K562 (cell line): Measurements from ENCODE around the gene DIAPH1. TPM values are rescaled to one million over a fixed set of nuclear protein-coding genes. Genes with fewer than 3 reads are reported as not detected.
A peak's percentile ranks its signal among the peaks of the same experiment; 100 is the strongest.

Experiments used
- ATAC-seq: fragments of 200-7000 bp; cut with Tn5 transposase; 3 replicates; pipeline ENCODE4 v1.9.1; 2020; ENCODE audit warnings: moderate library complexity
- BruUV-seq: library from RNA; stranded (reverse); fragments of 400-500 nt; replicated peaks from 2 replicates; lab custom pipeline; 2021; lab: Mats Ljungman, UMichigan
- CTCF ChIA-PET: fragments of 300-600 bp; formaldehyde crosslinking; extraction: SDS; loops from one replicate; lab custom pipeline; 2021; ENCODE audit warnings: low intra/inter-chr PET ratio; lab: Yijun Ruan, JAX
- POLR2A ChIA-PET: fragments of 300-600, 350-650 bp; sonication (Branson Sonifier 250); formaldehyde crosslinking; extraction: SDS; loops from one replicate; lab custom pipeline; 2021; ENCODE audit warnings: antibody characterized with exemption, inconsistent platforms; lab: Yijun Ruan, JAX
- DNase-seq, 4 experiments: peaks; one replicate each; pipeline versions ENCODE4 v3.0.0 to v3.0.0-alpha.2; 2011 to 2018; ENCODE audit warnings: low spot score in 3 of 4, mixed read lengths in 3 of 4; ENCODE audit errors: extremely low read depth in 1 of 4
- FAIRE-seq: peaks from 2 replicates; lab custom pipeline; 2011; peaks lifted over from hg19 to GRCh38; lab: Jason Lieb, UNC
- H2AFZ ChIP-seq: 2 replicates; pipeline ENCODE4 v1.6.0; 2011; ENCODE audit warnings: low read depth, low read length, control low read depth, inconsistent platforms
- H3K27ac ChIP-seq: fragments of 200-600 bp; 3 replicates; pipeline ENCODE4 v1.8.0; 2011; ENCODE audit warnings: low read depth, mild to moderate bottlenecking, control low read depth, inconsistent platforms, low read length, moderate library complexity, mixed read lengths; ENCODE audit errors: extremely low read depth
- H3K27me3 ChIP-seq, 2 experiments: fragments of 300-600 bp in 1 of 2; 2 replicates in 1 of 2; 3 replicates in 1 of 2; pipeline versions ENCODE4 v1.6.0 to v1.8.0; 2011; ENCODE audit warnings: inconsistent platforms in 2 of 2, low read length in 2 of 2, mild to moderate bottlenecking in 1 of 2, mixed read lengths in 1 of 2, moderate library complexity in 1 of 2; ENCODE audit not compliant: control insufficient read depth in 2 of 2, insufficient read depth in 2 of 2
- H3K36me3 ChIP-seq: fragments of 300-600 bp; 3 replicates; pipeline ENCODE4 v1.8.0; 2011; ENCODE audit warnings: mild to moderate bottlenecking, low read length, inconsistent platforms; ENCODE audit not compliant: control insufficient read depth, insufficient read depth
- H3K4me1 ChIP-seq, 2 experiments: fragments of 200-600 bp in 1 of 2; replicated peaks in 1 of 2; 2 replicates in 1 of 2; 3 replicates in 1 of 2; pipeline versions ENCODE4 v1.5.1 to v1.8.0; 2011; ENCODE audit warnings: inconsistent platforms in 2 of 2, low read length in 2 of 2, mild to moderate bottlenecking in 1 of 2, mixed read lengths in 1 of 2, moderate library complexity in 1 of 2; ENCODE audit not compliant: control insufficient read depth in 2 of 2, insufficient read depth in 2 of 2
- H3K4me2 ChIP-seq: 2 replicates; pipeline ENCODE4 v1.6.1; 2011; ENCODE audit warnings: low read length, control low read depth, inconsistent platforms, mixed read lengths; ENCODE audit not compliant: insufficient read depth
- H3K4me3 ChIP-seq: fragments of 200-600 bp; sonication (generic), shearing (Covaris generic); 2 replicates; pipeline ENCODE4 v1.5.1; 2016; ENCODE audit warnings: control low read depth, inconsistent platforms
- H3K79me2 ChIP-seq: fragments of 200-600 bp; 3 replicates; pipeline ENCODE4 v1.8.0; 2011; ENCODE audit warnings: low read length, inconsistent platforms; ENCODE audit not compliant: control insufficient read depth, insufficient read depth
- H3K9ac ChIP-seq, 2 experiments: 2 replicates each; pipeline versions ENCODE4 v1.6.0 to v1.6.1; 2011; ENCODE audit warnings: low read depth in 2 of 2, low read length in 2 of 2, control low read depth in 1 of 2, inconsistent platforms in 1 of 2, mild to moderate bottlenecking in 1 of 2, mixed read lengths in 1 of 2; ENCODE audit not compliant: insufficient read depth in 1 of 2
- H3K9me1 ChIP-seq: one replicate; pipeline ENCODE4 v1.6.0; 2011; ENCODE audit warnings: inconsistent platforms, mild to moderate bottlenecking, low read length, moderate library complexity; ENCODE audit not compliant: control insufficient read depth, insufficient read depth
- H3K9me3 ChIP-seq: replicated peaks from 2 replicates; pipeline ENCODE4 v1.5.1; 2011; ENCODE audit warnings: low read depth, low read length, inconsistent platforms; ENCODE audit not compliant: control insufficient read depth, insufficient read depth
- H4K20me1 ChIP-seq: replicated peaks from 2 replicates; pipeline ENCODE4 v1.6.1; 2011; ENCODE audit warnings: low read length, inconsistent platforms, mixed read lengths; ENCODE audit not compliant: control insufficient read depth, insufficient read depth
- BRCA1 ChIP-seq, 2 experiments: fragments of 450-650 bp in 1 of 2; sonication (generic) in 1 of 2; formaldehyde crosslinking in 1 of 2; IDR thresholded peaks; 2 replicates each; pipeline versions ENCODE4 v1.5.0 to v1.6.1; 2017 to 2020; ENCODE audit warnings: mild to moderate bottlenecking in 1 of 2, missing genetic modification reagents in 1 of 2
- DACH1 ChIP-seq: fragments of 450-650 bp; IDR thresholded peaks from 2 replicates; pipeline ENCODE4 v1.6.1; 2018; ENCODE audit not compliant: partially characterized antibody
- EP300 ChIP-seq: IDR thresholded peaks from 2 replicates; pipeline ENCODE4 v1.6.1; 2012; ENCODE audit warnings: low read length, improper control_type of control experiment
- PHF20 ChIP-seq: fragments of 450-650 bp; IDR thresholded peaks from 2 replicates; pipeline ENCODE4 v1.6.1; 2018; ENCODE audit not compliant: partially characterized antibody
- RAD21 ChIP-seq, 2 experiments: fragments of 250-450 bp in 1 of 2; fragments of 450-650 bp in 1 of 2; sonication (Bioruptor Pico) in 1 of 2; formaldehyde crosslinking in 1 of 2; IDR thresholded peaks in 1 of 2; conservative IDR thresholded peaks in 1 of 2; 2 replicates each; pipeline versions ENCODE4 v1.4.0 to v1.8.0; 2020 to 2022; ENCODE audit warnings: mild to moderate bottlenecking in 2 of 2, moderate library complexity in 1 of 2
- RBM17 ChIP-seq: fragments of 200-400 bp; formaldehyde crosslinking; IDR thresholded peaks from 2 replicates; pipeline ENCODE4 v1.6.1; 2017; ENCODE audit warnings: low read depth, mild to moderate bottlenecking, low read length, borderline replicate concordance
- SIX5 ChIP-seq, 2 experiments: IDR thresholded peaks; 2 replicates each; pipeline ENCODE4 v1.6.1; 2011; ENCODE audit warnings: low read length in 2 of 2, borderline replicate concordance in 1 of 2, low read depth in 1 of 2, mild to moderate bottlenecking in 1 of 2, moderate library complexity in 1 of 2; ENCODE audit not compliant: insufficient read depth in 1 of 2
- WHSC1 ChIP-seq: IDR thresholded peaks from one replicate; pipeline ENCODE4 v1.6.1; 2012; ENCODE audit warnings: low read length, control low read depth, inconsistent platforms
- ZNF140 ChIP-seq: fragments of 250-450 bp; sonication (Bioruptor Pico); IDR thresholded peaks from 2 replicates; pipeline ENCODE4 v1.8.0; 2021; ENCODE audit warnings: moderate library complexity, mild to moderate bottlenecking, inconsistent platforms
- ZNF584 ChIP-seq: fragments of 200-800 bp; sonication (Bioruptor generic); IDR thresholded peaks from 2 replicates; pipeline ENCODE4 v1.6.1; 2016; ENCODE audit warnings: low read depth, mild to moderate bottlenecking, missing genetic modification characterization, missing compliant biosample characterization
- WGBS: fragments of 100-300 bp; shearing (Covaris generic); methylation state at CpG from one replicate; pipeline ENCODE4 v1.1.6; 2016; ENCODE audit warnings: low coverage, mixed read lengths; ENCODE audit not compliant: insufficient coverage; ENCODE audit errors: missing lambda C conversion rate; 5-methylcytosine and 5-hydroxymethylcytosine counted together
- in situ Hi-C: fragments of 300-500 bp; cut with MboI; formaldehyde crosslinking; loops from 4 replicates; pipeline ENCODE4 v1.15.0; 2018; ENCODE audit warnings: inconsistent platforms, mixed read lengths
- intact Hi-C: fragments of 100-400 bp; cut with micrococcal nuclease; formaldehyde crosslinking; loops from 2 replicates; pipeline ENCODE4 v1.14.2; 2022
- polyA plus RNA-seq, 8 experiments: library from polyadenylated mRNA; depleted of rRNA in 4 of 8; stranded (reverse) in 5 of 8; unstranded in 3 of 8; fragments of >200 nt; fragmentation: Nextera tagmentation in 2 of 8; fragmentation: Illumina TruSeq in 1 of 8; extraction: Ambion mirVana in 2 of 8; extraction: Trizol in 1 of 8; gene quantifications; 2 replicates each; pipeline versions ENCODE4 v1.2.1 to v1.2.3, GENCODE V29; 2011 to 2014; ENCODE audit warnings: inconsistent platforms in 1 of 8, missing spikeins in 1 of 8
- total RNA-seq, 7 experiments: library from RNA; depleted of rRNA in 6 of 7; stranded (reverse); fragments of >200 nt in 6 of 7; fragmentation: Illumina TruSeq in 2 of 7; extraction: Trizol in 2 of 7; gene quantifications; 2 replicates each; pipeline versions ENCODE4 v1.2.1 to v1.2.3, GENCODE V29; 2011 to 2021; ENCODE audit warnings: low replicate concordance in 1 of 7
- TF ChIP-seq, protein P1 (sequence below): fragments of 250-450 bp; sonication (Bioruptor Pico); IDR thresholded peaks from 2 replicates; pipeline ENCODE4 v1.8.0; 2021; ENCODE audit warnings: borderline replicate concordance, mild to moderate bottlenecking, moderate library complexity; ENCODE audit not compliant: poor library complexity, severe bottlenecking

The DIAPH1 gene
- total and polyA plus RNA-seq, 9 of the 15 experiments (the other 6 are each of a cell fraction or from before 2014, with no cell fraction given), result 60.8 to 328 (median 97.8) TPM

DNA sequence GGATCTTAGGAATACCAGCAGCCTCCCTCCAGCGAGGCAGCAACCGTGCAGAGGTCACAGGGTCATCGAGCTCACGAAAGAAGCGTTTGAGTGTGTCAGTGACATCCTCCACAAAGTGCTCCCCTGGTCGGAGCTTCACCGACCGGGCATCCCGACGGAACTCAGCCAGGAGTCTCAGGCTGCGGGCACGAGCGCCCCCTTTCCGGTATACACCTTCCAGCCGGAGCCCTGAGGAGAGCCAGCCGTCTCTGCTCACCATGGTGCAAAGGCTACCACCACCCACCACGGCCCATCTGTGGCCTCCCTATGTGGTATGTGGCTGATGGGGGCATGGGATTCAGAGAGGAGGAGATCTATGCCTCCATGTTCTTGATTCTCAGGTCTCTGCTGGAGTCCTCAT is 43.2 kb upstream of the DIAPH1 start:
- Histone ChIP-seq H3K9ac (no peak overlapping the region), H3K27ac (no peak overlapping the region), H3K4me2 (no peak overlapping the region), H3K36me3 (peaks cover 6% of the 10 kb centered on the region; the same call in 1 of the 3 replicates), H3K4me3 (no peak overlapping the region), H3K9me1 (peaks cover 5% of the 10 kb centered on the region), H3K4me1 (peaks cover 5 to 12% of the 10 kb centered on the region in 2 experiments; a peak in 4 of 5 replicates), H3K79me2 (no peaks in the 10 kb centered on the region), H2AFZ (no peak overlapping the region), H4K20me1 (no peaks in the 10 kb centered on the region), H3K9me3 (no peaks in the 10 kb centered on the region), H3K27me3 (no peaks in the 10 kb centered on the region)
- FAIRE-seq, result no peak
- intact Hi-C loops (loop anchor here (10.0 kb wide), 2 partner anchors 303 to 483 kb away; partner anchors contain the start of gene RNF14), in situ Hi-C loops (no loop called here)
- CTCF ChIA-PET, result no interaction called here
- WGBS, result 66% methylated on average over 14 of the region's 17 CpGs
- TF ChIP-seq, protein P1, sequence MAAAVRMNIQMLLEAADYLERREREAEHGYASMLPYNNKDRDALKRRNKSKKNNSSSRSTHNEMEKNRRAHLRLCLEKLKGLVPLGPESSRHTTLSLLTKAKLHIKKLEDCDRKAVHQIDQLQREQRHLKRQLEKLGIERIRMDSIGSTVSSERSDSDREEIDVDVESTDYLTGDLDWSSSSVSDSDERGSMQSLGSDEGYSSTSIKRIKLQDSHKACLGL (CRISPR knock-in tag), result no peak
- no peak for TF ChIP-seq RBM17
- TF ChIP-seq EP300, result no peak
- POLR2A ChIA-PET, result interaction anchor here (0.7 kb wide), 1 partner anchor 10 kb away, joined by 3 read pairs; no protein-coding TSS in a partner anchor
- ATAC-seq, result no peak
- DNase-seq, result no peak
- BruUV-seq, result no TSS peak

DNA sequence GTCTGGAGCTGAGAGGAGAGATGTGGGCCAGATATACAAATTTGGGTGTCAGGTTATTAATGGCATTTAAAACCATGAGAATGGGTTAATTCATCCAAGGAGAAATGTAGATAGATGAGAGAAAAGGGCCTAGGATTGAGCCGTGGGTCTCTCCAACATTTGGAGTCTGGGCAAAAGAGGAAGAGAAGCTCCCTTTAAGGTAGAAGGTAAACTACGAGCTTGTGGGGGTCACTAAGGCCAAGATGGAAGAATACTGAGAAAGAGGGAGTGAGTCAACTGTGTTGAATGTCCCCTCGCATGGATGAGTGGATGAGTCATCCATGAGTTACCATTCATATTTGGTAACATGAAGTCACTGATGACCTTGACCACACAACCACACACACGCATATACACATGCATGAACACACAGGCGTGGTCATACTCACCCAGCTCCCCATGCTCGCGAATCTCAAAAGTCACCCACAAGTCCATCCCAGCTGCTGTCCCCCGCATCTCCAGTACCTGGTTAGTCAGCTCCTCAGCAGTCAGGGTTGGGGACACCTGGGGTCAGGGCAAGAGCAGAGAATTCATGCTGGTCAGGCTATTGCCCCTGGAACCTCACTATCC is 39.2 kb upstream of the DIAPH1 start:
- no peak overlapping the region for H3K9ac ChIP-seq
- peaks cover 5% of the 10 kb centered on the region for H3K9me1 ChIP-seq
- CTCF ChIA-PET, result no interaction called here
- H3K27me3 ChIP-seq, result no peaks in the 10 kb centered on the region
- DNase-seq (peak; percentile 39 to 72 (median 54)), ATAC-seq (peak; percentile 53), FAIRE-seq (peak; percentile 65)
- intact Hi-C loops (no loop called here), in situ Hi-C loops (no loop called here)
- WGBS, result 26% methylated on average over 8 of the region's 8 CpGs
- H3K4me2 ChIP-seq, result no peak overlapping the region
- peaks cover 11% of the 10 kb centered on the region; the same call in 2 of the 3 replicates for H3K36me3 ChIP-seq
- POLR2A ChIA-PET, result interaction anchor here (0.5 to 2.7 kb wide), 4 partner anchors 12 to 466 kb away, joined by 3 to 11 read pairs (median 3); partner anchors contain the start of gene ARAP3
- H3K79me2 ChIP-seq, result no peaks in the 10 kb centered on the region
- no peaks in the 10 kb centered on the region for H3K9me3 ChIP-seq
- H4K20me1 ChIP-seq, result no peaks in the 10 kb centered on the region
- BruUV-seq, result no TSS peak
- H2AFZ ChIP-seq, result no peak overlapping the region
- H3K4me1 ChIP-seq, result peaks cover 0 to 8% of the 10 kb centered on the region in 2 experiments; a peak in 2 of 5 replicates
- H3K27ac ChIP-seq, result peak overlapping the region; percentile 37; the same call in 2 of the 3 replicates
- H3K4me3 ChIP-seq, result no peak overlapping the region
- no peak for TF ChIP-seq SIX5 (IDR thresholded peaks at IDR 0.05; ENCODE audit: borderline replicate concordance in 1 of 2, insufficient read depth in 1 of 2, low read depth in 1 of 2, low read length in 2 of 2)
- TF ChIP-seq DACH1, result no peak
- TF ChIP-seq ZNF584, result no peak
- TF ChIP-seq PHF20, result peak; percentile 67
- TF ChIP-seq RAD21 (CRISPR knock-in tag; conservative IDR thresholded peaks at IDR 0.05 in 1 of 2, IDR thresholded peaks at IDR 0.05 in 1 of 2), result no peak
- peak; percentile 29; the same call in 1 of the 2 replicates for TF ChIP-seq EP300
- TF ChIP-seq BRCA1 (IDR thresholded peaks at IDR 0.05), result no peak
- TF ChIP-seq BRCA1 (CRISPR knock-in tag; IDR thresholded peaks at IDR 0.05), result no peak
- no peak for TF ChIP-seq WHSC1
- no peak for TF ChIP-seq ZNF140
